HFF-Myc (cell line): ENCODE measurements around the gene ATP5PB.

Experiments used
- DNase-seq: peaks from one replicate; pipeline ENCODE4 v3.0.0-alpha.2; 2011; ENCODE audit warnings: low read depth; ENCODE audit errors: extremely low read depth
- H3K4me3 ChIP-seq: replicated peaks from 2 replicates; pipeline ENCODE4 v1.5.1; 2011; ENCODE audit warnings: low read depth, mild to moderate bottlenecking, control low read depth, low read length
- CTCF ChIP-seq: IDR thresholded peaks from 2 replicates; pipeline ENCODE4 v1.5.1; 2012; ENCODE audit warnings: mild to moderate bottlenecking, low read depth, low read length, control low read depth; ENCODE audit errors: missing control alignments

Gene ATP5PB

GRCh38 chr1:111471012-111471411 lies 21.7 kb downstream of the ATP5PB start:
- no peak for DNase-seq
- H3K4me3 ChIP-seq: no peak overlapping the region
- no peak for TF ChIP-seq CTCF

- TF ChIP-seq CTCF: no peak
- DNase-seq: no peak
- H3K4me3 ChIP-seq: no peak overlapping the region
Measured at GRCh38 chr1:111471538-111471937, 22.3 kb downstream of the ATP5PB start.

- DNase-seq: no peak
- H3K4me3 ChIP-seq: no peak overlapping the region
- TF ChIP-seq CTCF: no peak
Measured at GRCh38 chr1:111474106-111474505, 24.8 kb downstream of the ATP5PB start.

- DNase-seq: no peak
- H3K4me3 ChIP-seq: no peak overlapping the region
- TF ChIP-seq CTCF: no peak
Measured at GRCh38 chr1:111474521-111474920, 25.3 kb downstream of the ATP5PB start.

GRCh38 chr1:111475701-111476100 lies 26.4 kb downstream of the ATP5PB start:
- TF ChIP-seq CTCF: no peak
- no peak for DNase-seq
- H3K4me3 ChIP-seq: no peak overlapping the region

GRCh38 chr1:111476214-111476613 lies 26.9 kb downstream of the ATP5PB start:
- no peak overlapping the region for H3K4me3 ChIP-seq
- no peak for DNase-seq
- TF ChIP-seq CTCF: no peak

GRCh38 chr1:111476761-111477309 lies 27.6 kb downstream of the ATP5PB start:
- TF ChIP-seq CTCF: no peak
- no peak overlapping the region for H3K4me3 ChIP-seq
- DNase-seq: no peak
